Measurements from ENCODE around the gene UGCG.

- TF ChIP-seq USF2 (IDR thresholded peaks at IDR 0.05; ENCODE audit: low read depth, low read length) (no peak), CTCF (conservative IDR thresholded peaks at IDR 0.05; ENCODE audit: low read depth, low read length) (no peak), POLR2A (IDR thresholded peaks at IDR 0.05; ENCODE audit: low read depth, low read length) (no peak)
Observed at GRCh38 chr9:111854799-111855198, 41.8 kb upstream of the UGCG start.
